ES-I3 (cell line): ENCODE results near the gene DIDO1.

Source experiments
- H3K36me3 ChIP-seq: 2 replicates; pipeline ENCODE4 v1.6.1; 2013; ENCODE audit warnings: mild to moderate bottlenecking, low read length, control low read depth, moderate library complexity; ENCODE audit not compliant: insufficient read depth
- H3K4me1 ChIP-seq: 2 replicates; pipeline ENCODE4 v1.6.1; 2013; ENCODE audit warnings: mild to moderate bottlenecking, control low read depth, low read length; ENCODE audit not compliant: insufficient read depth
- H3K9ac ChIP-seq: 2 replicates; pipeline ENCODE4 v1.6.1; 2013; ENCODE audit warnings: low read depth, mild to moderate bottlenecking, low read length, moderate library complexity
- H3K9me3 ChIP-seq: 2 replicates; pipeline ENCODE4 v1.6.1; 2013; ENCODE audit warnings: mild to moderate bottlenecking, low read length, moderate library complexity; ENCODE audit not compliant: control insufficient read depth, insufficient read depth

Gene DIDO1

DNA sequence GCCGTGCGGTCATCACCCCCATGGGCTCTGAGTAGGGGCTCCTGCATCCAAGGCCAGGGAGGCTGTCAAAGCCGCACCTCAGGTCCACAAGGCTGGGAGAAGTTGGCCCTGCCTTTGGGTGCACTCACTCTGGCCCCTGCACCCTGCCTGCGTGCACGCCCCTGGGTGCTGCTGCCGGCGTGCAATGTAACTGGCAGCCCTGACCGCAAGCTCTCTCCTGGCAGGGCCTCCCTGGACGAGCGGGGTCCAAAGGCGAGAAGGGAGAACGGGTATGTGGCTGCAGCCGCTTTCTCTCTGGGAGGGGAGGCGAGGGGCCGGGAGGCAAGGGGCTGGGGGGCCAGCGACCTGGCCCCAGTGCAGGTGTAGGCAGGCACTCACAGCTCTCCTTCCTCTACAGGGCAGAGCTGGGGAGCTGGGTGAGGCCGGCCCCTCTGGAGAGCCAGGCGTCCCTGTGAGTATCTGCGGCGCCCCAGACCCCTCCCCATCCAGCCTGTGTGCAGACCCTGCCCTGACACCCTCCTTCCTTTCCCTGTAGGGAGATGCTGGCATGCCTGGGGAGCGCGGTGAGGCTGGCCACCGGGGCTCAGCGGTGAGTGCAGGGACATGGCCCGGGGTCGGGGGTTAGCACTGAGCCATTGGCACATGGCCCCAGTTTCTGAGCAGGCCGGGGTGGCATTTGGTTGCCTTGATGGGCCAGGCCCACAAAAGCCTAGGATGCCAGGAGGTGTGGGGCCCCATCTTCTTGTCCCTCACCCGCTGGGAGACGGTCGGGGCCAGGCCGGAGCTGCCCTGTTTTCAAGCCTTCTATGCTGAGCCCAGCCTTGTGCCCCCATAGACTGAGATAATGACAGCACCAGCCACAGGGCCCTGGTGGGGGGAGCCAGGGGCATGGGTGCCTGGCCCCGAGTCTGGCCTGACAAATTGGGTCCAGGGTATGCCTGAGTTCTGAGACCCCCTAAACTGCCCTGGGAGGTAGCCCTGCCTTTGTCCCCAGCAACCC, 96.8 kb downstream of the DIDO1 start:
- no peaks in the 10 kb centered on the region for H3K9me3 ChIP-seq
- peaks cover 14% of the 10 kb centered on the region for H3K4me1 ChIP-seq
- no peak overlapping the region for H3K9ac ChIP-seq
- peaks cover 3% of the 10 kb centered on the region; the same call in 1 of the 2 replicates for H3K36me3 ChIP-seq

DNA sequence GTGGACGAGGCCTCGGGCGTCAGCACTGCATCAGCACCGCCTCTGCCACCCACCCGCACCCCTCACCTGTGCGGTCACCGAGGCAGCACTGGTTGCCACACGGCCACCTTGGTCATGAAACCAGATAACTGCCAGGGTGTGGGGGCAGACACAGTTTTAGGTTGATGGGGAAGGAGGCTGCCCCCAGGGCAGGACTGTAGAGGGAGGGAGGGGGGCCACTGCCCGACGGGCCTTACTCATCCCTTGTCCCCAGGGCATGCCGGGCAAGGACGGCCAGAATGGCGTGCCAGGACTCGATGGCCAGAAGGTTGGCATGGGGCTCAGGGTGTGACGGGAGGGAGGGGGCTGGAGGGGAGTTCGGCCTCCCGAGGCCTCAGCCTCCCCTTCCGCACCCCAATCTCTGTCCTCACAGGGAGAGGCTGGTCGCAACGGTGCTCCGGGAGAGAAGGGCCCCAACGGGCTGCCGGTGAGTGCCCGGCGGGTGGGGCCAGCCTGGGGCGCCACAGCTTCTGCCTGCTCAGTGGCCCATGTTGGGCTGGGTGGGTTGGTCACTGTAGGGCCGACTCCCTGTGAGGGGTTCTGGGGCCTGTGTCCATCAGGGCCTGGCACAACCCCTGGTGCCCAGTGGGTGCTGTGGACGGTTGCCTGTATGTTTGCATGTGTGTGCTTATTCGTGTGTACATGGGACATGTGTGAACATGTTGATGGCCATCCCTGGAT, 97.6 kb downstream of the DIDO1 start:
- Histone ChIP-seq H3K36me3 (no peaks in the 10 kb centered on the region), H3K9me3 (no peaks in the 10 kb centered on the region), H3K4me1 (peaks cover 16% of the 10 kb centered on the region), H3K9ac (no peak overlapping the region)

DNA sequence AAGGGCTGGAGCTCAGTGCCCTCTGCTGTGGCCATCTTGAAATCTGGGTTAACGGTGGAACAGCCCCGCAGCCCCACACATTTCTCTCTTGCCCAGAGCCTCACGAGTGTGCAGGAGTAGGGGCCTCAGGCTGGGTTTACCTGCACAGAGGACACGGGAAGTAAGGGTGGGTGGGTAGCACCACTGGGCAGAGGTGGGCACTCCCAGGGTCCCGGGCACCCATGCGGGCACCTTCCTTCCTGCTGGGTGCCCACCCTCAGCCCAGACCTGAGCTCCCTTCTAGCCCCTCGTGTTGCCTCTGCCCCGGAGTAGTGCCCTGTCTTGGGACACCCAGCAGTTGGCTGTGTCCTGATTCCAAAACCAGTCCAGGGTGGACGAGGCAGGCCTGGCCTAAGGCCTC, 98.3 kb downstream of the DIDO1 start:
- no peak overlapping the region for H3K9ac ChIP-seq
- H3K4me1 ChIP-seq: peaks cover 22% of the 10 kb centered on the region
- H3K9me3 ChIP-seq: no peaks in the 10 kb centered on the region
- no peaks in the 10 kb centered on the region for H3K36me3 ChIP-seq
